HL-60 (cell line): ENCODE results near the gene ABCA10.

Experiments used
- GABPA ChIP-seq: IDR thresholded peaks from 2 replicates; pipeline ENCODE4 v1.6.1; 2012; ENCODE audit warnings: low read depth
- TF ChIP-seq, protein P1 (sequence below): IDR thresholded peaks from one replicate; pipeline ENCODE4 v1.5.1; 2011; ENCODE audit warnings: low read length, control low read depth, inconsistent platforms; ENCODE audit not compliant: insufficient read depth

DNA sequence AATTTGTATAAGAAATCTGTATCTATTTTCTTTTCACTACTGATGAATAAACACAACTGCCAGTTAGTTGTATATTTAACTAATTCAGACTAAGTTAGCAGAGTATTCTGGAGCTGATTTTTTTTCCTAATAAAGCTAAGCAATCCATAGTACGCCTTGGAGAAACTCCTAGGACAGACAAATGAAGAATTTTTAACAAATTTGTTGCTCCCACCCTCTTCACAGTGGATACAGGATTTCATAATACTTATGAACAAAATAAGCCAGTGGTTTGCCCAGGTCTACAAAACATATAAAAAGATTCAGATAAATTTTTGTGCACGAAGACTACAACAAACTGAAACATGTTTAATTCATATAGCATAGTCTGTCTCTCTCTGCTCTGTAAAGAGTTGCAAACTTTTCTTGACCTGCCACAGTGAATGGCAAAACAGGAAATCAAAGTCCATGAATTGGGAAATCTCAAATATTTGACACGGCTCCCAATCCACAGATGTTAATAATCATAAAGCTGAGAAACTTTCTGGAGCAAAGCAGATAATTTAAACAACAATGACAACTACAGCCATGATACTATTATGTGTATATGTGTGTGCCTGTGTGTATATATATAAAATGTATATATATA lies 86.3 kb downstream of the ABCA10 start:
- no peak for TF ChIP-seq GABPA
- TF ChIP-seq, protein P1, sequence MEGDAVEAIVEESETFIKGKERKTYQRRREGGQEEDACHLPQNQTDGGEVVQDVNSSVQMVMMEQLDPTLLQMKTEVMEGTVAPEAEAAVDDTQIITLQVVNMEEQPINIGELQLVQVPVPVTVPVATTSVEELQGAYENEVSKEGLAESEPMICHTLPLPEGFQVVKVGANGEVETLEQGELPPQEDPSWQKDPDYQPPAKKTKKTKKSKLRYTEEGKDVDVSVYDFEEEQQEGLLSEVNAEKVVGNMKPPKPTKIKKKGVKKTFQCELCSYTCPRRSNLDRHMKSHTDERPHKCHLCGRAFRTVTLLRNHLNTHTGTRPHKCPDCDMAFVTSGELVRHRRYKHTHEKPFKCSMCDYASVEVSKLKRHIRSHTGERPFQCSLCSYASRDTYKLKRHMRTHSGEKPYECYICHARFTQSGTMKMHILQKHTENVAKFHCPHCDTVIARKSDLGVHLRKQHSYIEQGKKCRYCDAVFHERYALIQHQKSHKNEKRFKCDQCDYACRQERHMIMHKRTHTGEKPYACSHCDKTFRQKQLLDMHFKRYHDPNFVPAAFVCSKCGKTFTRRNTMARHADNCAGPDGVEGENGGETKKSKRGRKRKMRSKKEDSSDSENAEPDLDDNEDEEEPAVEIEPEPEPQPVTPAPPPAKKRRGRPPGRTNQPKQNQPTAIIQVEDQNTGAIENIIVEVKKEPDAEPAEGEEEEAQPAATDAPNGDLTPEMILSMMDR: no peak
